Measurements from ENCODE around the gene COL27A1. TPM values are rescaled to one million over a fixed set of nuclear protein-coding genes. Genes with fewer than 3 reads are reported as not detected.

The COL27A1 gene
- polyA plus RNA-seq, 1 of the 3 experiments (the other 2 are of a cell fraction), result 8.7 TPM

DNA sequence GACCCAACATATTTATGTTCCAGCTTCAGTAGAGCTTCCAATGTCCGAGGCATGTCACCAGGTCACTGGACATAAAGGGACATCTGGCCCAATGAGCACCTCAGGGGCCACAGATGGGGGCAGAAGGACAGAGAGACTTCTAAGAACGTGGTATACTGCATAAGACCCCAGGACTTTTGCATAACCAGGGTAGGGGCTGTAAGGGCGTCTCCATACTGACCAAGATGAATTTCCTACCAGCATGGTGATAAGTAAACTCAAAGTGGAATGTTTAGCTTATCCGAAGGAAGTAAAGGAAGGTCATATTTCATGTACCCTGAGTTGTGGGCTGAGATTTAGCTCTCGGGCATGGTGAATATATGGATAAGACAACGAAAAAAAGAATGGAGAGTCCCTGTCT, 17.5 kb upstream of the COL27A1 start:
- peaks cover 23% of the 10 kb centered on the region for H3K27me3 ChIP-seq (ENCODE audit: insufficient read depth)
- no peaks in the 10 kb centered on the region for H3K79me2 ChIP-seq (ENCODE audit: insufficient read depth)
- DNase-seq, result no peak
- no peak overlapping the region for H3K4me3 ChIP-seq (ENCODE audit: low read depth in 2 of 2, low read length in 1 of 2)
- H4K20me1 ChIP-seq (ENCODE audit: insufficient read depth), result no peaks in the 10 kb centered on the region
- no peak overlapping the region for H2AFZ ChIP-seq (ENCODE audit: low read depth)
- no peaks in the 10 kb centered on the region for H3K36me3 ChIP-seq (replicated peaks in 1 of 2; ENCODE audit: control insufficient read depth in 1 of 2, insufficient read depth in 2 of 2, low read length in 1 of 2)
- 38% methylated on average over 6 of the region's 6 CpGs for WGBS (ENCODE audit: low lambda C conversion rate)
- CTCF ChIA-PET, result interaction anchor here (0.9 to 5.8 kb wide), 6 partner anchors 9 to 153 kb away, joined by 5 to 31 read pairs (median 12); partner anchors contain the start of gene COL27A1
- no peak overlapping the region for H3K27ac ChIP-seq (ENCODE audit: low read depth in 2 of 2, low read length in 1 of 2)
- H3K4me2 ChIP-seq, result no peak overlapping the region
- H3F3A ChIP-seq (replicated peaks; ENCODE audit: insufficient read depth), result no peaks in the 10 kb centered on the region
- H3K9ac ChIP-seq, result no peak overlapping the region
- POLR2A ChIA-PET, result no interaction called here
- no peaks in the 10 kb centered on the region for H3K9me2 ChIP-seq
- H3K4me1 ChIP-seq (ENCODE audit: control insufficient read depth in 1 of 2, insufficient read depth in 2 of 2, low read depth in 1 of 2, low read length in 1 of 2), result no peaks in the 10 kb centered on the region
- H3K9me3 ChIP-seq, result no peaks in the 10 kb centered on the region
- TF ChIP-seq GABPA (IDR thresholded peaks at IDR 0.05; ENCODE audit: low read depth) (no peak), IRF3 (IDR thresholded peaks at IDR 0.05; ENCODE audit: low read depth, low read length) (no peak), REST (IDR thresholded peaks at IDR 0.05; ENCODE audit: low read depth, low read length) (no peak), TCF12 (IDR thresholded peaks at IDR 0.05) (no peak), SMC3 (IDR thresholded peaks at IDR 0.05; ENCODE audit: low read depth, low read length) (no peak)

- no peak for DNase-seq
- H3K79me2 ChIP-seq (ENCODE audit: insufficient read depth), result no peaks in the 10 kb centered on the region
- no peak overlapping the region for H2AFZ ChIP-seq (ENCODE audit: low read depth)
- H4K20me1 ChIP-seq (ENCODE audit: insufficient read depth), result no peaks in the 10 kb centered on the region
- no peaks in the 10 kb centered on the region for H3K9me3 ChIP-seq
- H3K9ac ChIP-seq, result no peak overlapping the region
- ChIA-PET POLR2A (no interaction called here), CTCF (interaction anchor here (0.9 to 5.8 kb wide), 7 partner anchors 9 to 152 kb away, joined by 3 to 31 read pairs (median 7); partner anchors contain the start of gene COL27A1)
- 57% methylated on average over 4 of the region's 8 CpGs for WGBS (ENCODE audit: low lambda C conversion rate)
- H3K4me3 ChIP-seq (ENCODE audit: low read depth in 2 of 2, low read length in 1 of 2), result no peak overlapping the region
- TF ChIP-seq RFX5 (IDR thresholded peaks at IDR 0.05; ENCODE audit: low read length) (no peak), MXI1 (IDR thresholded peaks at IDR 0.05; ENCODE audit: low read depth, low read length) (no peak), GABPA (IDR thresholded peaks at IDR 0.05; ENCODE audit: low read depth) (no peak), SMC3 (IDR thresholded peaks at IDR 0.05; ENCODE audit: low read depth, low read length) (no peak), TCF12 (IDR thresholded peaks at IDR 0.05) (no peak), RXRA (IDR thresholded peaks at IDR 0.05; ENCODE audit: borderline replicate concordance, low read depth) (no peak), FOXM1 (IDR thresholded peaks at IDR 0.05; ENCODE audit: low read depth) (no peak), REST (IDR thresholded peaks at IDR 0.05; ENCODE audit: low read depth, low read length) (no peak), POLR2AphosphoS5 (IDR thresholded peaks at IDR 0.05; ENCODE audit: low read depth, low read length) (no peak), FOXJ3 (CRISPR knock-in tag; IDR thresholded peaks at IDR 0.05) (no peak), RCOR1 (IDR thresholded peaks at IDR 0.05; ENCODE audit: low read length) (no peak)
- TF ChIP-seq, protein P1, sequence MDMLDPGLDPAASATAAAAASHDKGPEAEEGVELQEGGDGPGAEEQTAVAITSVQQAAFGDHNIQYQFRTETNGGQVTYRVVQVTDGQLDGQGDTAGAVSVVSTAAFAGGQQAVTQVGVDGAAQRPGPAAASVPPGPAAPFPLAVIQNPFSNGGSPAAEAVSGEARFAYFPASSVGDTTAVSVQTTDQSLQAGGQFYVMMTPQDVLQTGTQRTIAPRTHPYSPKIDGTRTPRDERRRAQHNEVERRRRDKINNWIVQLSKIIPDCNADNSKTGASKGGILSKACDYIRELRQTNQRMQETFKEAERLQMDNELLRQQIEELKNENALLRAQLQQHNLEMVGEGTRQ (IDR thresholded peaks at IDR 0.05; ENCODE audit: borderline replicate concordance, low read depth, low read length), result no peak
- TF ChIP-seq, protein P2, sequence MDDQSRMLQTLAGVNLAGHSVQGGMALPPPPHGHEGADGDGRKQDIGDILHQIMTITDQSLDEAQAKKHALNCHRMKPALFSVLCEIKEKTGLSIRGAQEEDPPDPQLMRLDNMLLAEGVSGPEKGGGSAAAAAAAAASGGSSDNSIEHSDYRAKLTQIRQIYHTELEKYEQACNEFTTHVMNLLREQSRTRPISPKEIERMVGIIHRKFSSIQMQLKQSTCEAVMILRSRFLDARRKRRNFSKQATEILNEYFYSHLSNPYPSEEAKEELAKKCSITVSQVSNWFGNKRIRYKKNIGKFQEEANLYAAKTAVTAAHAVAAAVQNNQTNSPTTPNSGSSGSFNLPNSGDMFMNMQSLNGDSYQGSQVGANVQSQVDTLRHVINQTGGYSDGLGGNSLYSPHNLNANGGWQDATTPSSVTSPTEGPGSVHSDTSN (IDR thresholded peaks at IDR 0.05), result no peak
- peaks cover 29% of the 10 kb centered on the region for H3K27me3 ChIP-seq (ENCODE audit: insufficient read depth)
- no peak overlapping the region for H3K4me2 ChIP-seq
- H3F3A ChIP-seq (replicated peaks; ENCODE audit: insufficient read depth), result no peaks in the 10 kb centered on the region
- no peaks in the 10 kb centered on the region for H3K4me1 ChIP-seq (ENCODE audit: control insufficient read depth in 1 of 2, insufficient read depth in 2 of 2, low read depth in 1 of 2, low read length in 1 of 2)
- H3K27ac ChIP-seq (ENCODE audit: low read depth in 2 of 2, low read length in 1 of 2), result no peak overlapping the region
- H3K36me3 ChIP-seq (replicated peaks in 1 of 2; ENCODE audit: control insufficient read depth in 1 of 2, insufficient read depth in 2 of 2, low read length in 1 of 2), result no peaks in the 10 kb centered on the region
- H3K9me2 ChIP-seq, result no peaks in the 10 kb centered on the region
These were observed 16.8 kb upstream of the COL27A1 start for GRCh38 chr9:114138552-114138971.
